ENCODE measurements around the gene MALRD1.
"Not testable (repeated sequence)": the region's sequence is repeated elsewhere in the genome, so short reads cannot be mapped to it uniquely, and the experiment has no call there.

GRCh38 chr10:19739232-19739631, 690.6 kb downstream of the MALRD1 start:
- not testable (repeated sequence) for TF ChIP-seq CTCF (conservative IDR thresholded peaks at IDR 0.05; ENCODE audit: low read depth, low read length); EZH2 (IDR thresholded peaks at IDR 0.05; ENCODE audit: borderline replicate concordance, low read depth, low read length, poor library complexity, severe bottlenecking)

Measured in A673 (cell line).